HEK293 (cell line): ENCODE data around the gene FRS2.
A peak's percentile ranks its signal among the peaks of the same experiment; 100 is the strongest.

Experiments used
- ATF2 ChIP-seq: fragments of 450-650 bp; formaldehyde crosslinking; IDR thresholded peaks from 2 replicates; pipeline ENCODE4 v1.5.1; 2016; ENCODE audit warnings: missing biosample characterization, missing genetic modification characterization, low read depth
- CTCF ChIP-seq: fragments of 450-650 bp; formaldehyde crosslinking; IDR thresholded peaks from 2 replicates; pipeline ENCODE4 v1.5.1; 2016; ENCODE audit warnings: missing biosample characterization, missing genetic modification characterization
- IKZF3 ChIP-seq: fragments of 450-650 bp; IDR thresholded peaks from 2 replicates; pipeline ENCODE4 v1.5.0; 2018; ENCODE audit warnings: missing biosample characterization, mild to moderate bottlenecking, missing genetic modification characterization, moderate library complexity
- REST ChIP-seq: fragments of 450-650 bp; formaldehyde crosslinking; IDR thresholded peaks from 2 replicates; pipeline ENCODE4 v1.5.1; 2016; ENCODE audit warnings: missing biosample characterization, missing genetic modification characterization
- TCF7L2 ChIP-seq: IDR thresholded peaks from 2 replicates; pipeline ENCODE4 v1.6.1; 2011; ENCODE audit warnings: low read depth, mild to moderate bottlenecking, inconsistent platforms, low read length, moderate library complexity, borderline replicate concordance
- ZFP69B ChIP-seq: fragments of 450-650 bp; formaldehyde crosslinking; IDR thresholded peaks from 2 replicates; pipeline ENCODE4 v1.5.1; 2016; ENCODE audit warnings: missing biosample characterization, missing genetic modification characterization
- ZNF223 ChIP-seq: fragments of 450-650 bp; formaldehyde crosslinking; IDR thresholded peaks from 2 replicates; pipeline ENCODE4 v1.5.1; 2016; ENCODE audit warnings: missing biosample characterization, missing genetic modification characterization
- ZNF354C ChIP-seq: fragments of 450-650 bp; formaldehyde crosslinking; IDR thresholded peaks from 2 replicates; pipeline ENCODE4 v1.5.1; 2016; ENCODE audit warnings: missing biosample characterization, missing genetic modification characterization, low read depth, borderline replicate concordance
- ZNF362 ChIP-seq: fragments of 450-650 bp; formaldehyde crosslinking; IDR thresholded peaks from 2 replicates; pipeline ENCODE4 v1.5.1; 2016; ENCODE audit warnings: missing biosample characterization, missing genetic modification characterization
- ZNF626 ChIP-seq: fragments of 450-650 bp; sonication (Bioruptor Pico); formaldehyde crosslinking; IDR thresholded peaks from 2 replicates; pipeline ENCODE4 v1.5.1; 2018; ENCODE audit warnings: missing biosample characterization, missing genetic modification characterization, inconsistent platforms
- ZSCAN5A ChIP-seq: fragments of 450-650 bp; formaldehyde crosslinking; IDR thresholded peaks from 2 replicates; pipeline ENCODE4 v1.5.1; 2016; ENCODE audit warnings: missing biosample characterization, missing genetic modification characterization

GRCh38 chr12:69583203-69583602, 113.0 kb downstream of the FRS2 start:
- TF ChIP-seq ZSCAN5A (tag by site-specific recombination) (no peak), ZFP69B (tag by site-specific recombination) (no peak), REST (tag by site-specific recombination) (no peak), ZNF354C (tag by site-specific recombination) (no peak), ZNF626 (tag by site-specific recombination) (no peak), IKZF3 (tag by site-specific recombination) (no peak), ATF2 (tag by site-specific recombination) (no peak), ZNF223 (tag by site-specific recombination) (no peak), CTCF (peak; percentile 33; the same call in 1 of the 2 replicates), TCF7L2 (no peak), ZNF362 (tag by site-specific recombination) (no peak)
